Activated T-cell treated with anti-CD3 and anti-CD28 coated beads, Interleukin-2, amount 50 U/mL, for 4 hours (primary cell): ENCODE measurements around the gene PTX4. TPM values are rescaled to one million over a fixed set of nuclear protein-coding genes. Genes with fewer than 3 reads are reported as not detected.

Experiments used
- ATAC-seq, 2 donors: fragments of 200-7000 bp; cut with Tn5 transposase; one replicate each; pipeline ENCODE4 v1.10.0; 2021
- DNase-seq: peaks from one replicate; pipeline ENCODE4 v3.0.0-alpha.2; 2020
- H3K27me3 Mint-ChIP-seq: one replicate; pipeline ENCODE4 v1.8.0; 2021; ENCODE audit warnings: low read depth, mixed read lengths
- H3K36me3 Mint-ChIP-seq: one replicate; pipeline ENCODE4 v1.8.0; 2022; ENCODE audit warnings: mixed read lengths; ENCODE audit not compliant: insufficient read depth
- H3K4me1 Mint-ChIP-seq: one replicate; pipeline ENCODE4 v1.8.0; 2021; ENCODE audit warnings: low read depth, mixed read lengths
- H3K4me3 Mint-ChIP-seq: one replicate; pipeline ENCODE4 v1.8.0; 2021; ENCODE audit warnings: mild to moderate bottlenecking, moderate library complexity, mixed read lengths
- H3K9me3 Mint-ChIP-seq: one replicate; pipeline ENCODE4 v1.8.0; 2021; ENCODE audit warnings: mixed read lengths
- total RNA-seq, 3 donors: library from RNA; stranded (reverse); gene quantifications; one replicate each; pipeline ENCODE4 v1.2.1, GENCODE V29; 2021

Gene PTX4
- total RNA-seq, 3 donors from 2014 or later = 0.28 TPM; not detected in 2

GRCh38 chr16:1499756-1500464 lies 11.2 kb upstream of the PTX4 start:
- DNase-seq = no peak
- peaks cover 1% of the 10 kb centered on the region for H3K4me1 Mint-ChIP-seq
- H3K9me3 Mint-ChIP-seq = no peaks in the 10 kb centered on the region
- no peak overlapping the region for H3K4me3 Mint-ChIP-seq
- no peaks in the 10 kb centered on the region for H3K27me3 Mint-ChIP-seq
- H3K36me3 Mint-ChIP-seq = peaks cover 12% of the 10 kb centered on the region
- no peak for ATAC-seq

GRCh38 chr16:1498899-1499676 lies 10.3 kb upstream of the PTX4 start:
- ATAC-seq (no peak), DNase-seq (no peak)
- Mint-ChIP-seq H3K4me1 (peaks cover 1% of the 10 kb centered on the region), H3K36me3 (peaks cover 12% of the 10 kb centered on the region), H3K4me3 (no peak overlapping the region), H3K27me3 (no peaks in the 10 kb centered on the region), H3K9me3 (no peaks in the 10 kb centered on the region)

GRCh38 chr16:1497014-1497598 lies 8.4 kb upstream of the PTX4 start:
- no peak for DNase-seq
- no peak for ATAC-seq
- peaks cover 3% of the 10 kb centered on the region for H3K36me3 Mint-ChIP-seq
- no peak overlapping the region for H3K4me3 Mint-ChIP-seq
- H3K27me3 Mint-ChIP-seq = no peaks in the 10 kb centered on the region
- H3K9me3 Mint-ChIP-seq = no peaks in the 10 kb centered on the region
- H3K4me1 Mint-ChIP-seq = peaks cover 11% of the 10 kb centered on the region

GRCh38 chr16:1496464-1496863 lies 7.7 kb upstream of the PTX4 start:
- Mint-ChIP-seq H3K9me3 (no peaks in the 10 kb centered on the region), H3K4me1 (peaks cover 11% of the 10 kb centered on the region), H3K4me3 (no peak overlapping the region), H3K27me3 (no peaks in the 10 kb centered on the region), H3K36me3 (peaks cover 3% of the 10 kb centered on the region)
- DNase-seq (no peak), ATAC-seq (no peak)

GRCh38 chr16:1495889-1496262 lies 7.1 kb upstream of the PTX4 start:
- H3K4me1 Mint-ChIP-seq = peaks cover 11% of the 10 kb centered on the region
- peaks cover 3% of the 10 kb centered on the region for H3K36me3 Mint-ChIP-seq
- DNase-seq (no peak), ATAC-seq (no peak)
- H3K9me3 Mint-ChIP-seq = no peaks in the 10 kb centered on the region
- no peak overlapping the region for H3K4me3 Mint-ChIP-seq
- H3K27me3 Mint-ChIP-seq = no peaks in the 10 kb centered on the region

GRCh38 chr16:1495211-1495888 lies 6.6 kb upstream of the PTX4 start:
- Mint-ChIP-seq H3K9me3 (no peaks in the 10 kb centered on the region), H3K27me3 (no peaks in the 10 kb centered on the region), H3K4me3 (peak overlapping the region; percentile 35), H3K4me1 (peaks cover 11% of the 10 kb centered on the region), H3K36me3 (peaks cover 3% of the 10 kb centered on the region)
- no peak for DNase-seq
- ATAC-seq = no peak

GRCh38 chr16:1494711-1495110 lies 6.0 kb upstream of the PTX4 start:
- Mint-ChIP-seq H3K4me1 (peaks cover 11% of the 10 kb centered on the region), H3K36me3 (peaks cover 3% of the 10 kb centered on the region), H3K4me3 (peak overlapping the region; percentile 91), H3K9me3 (no peaks in the 10 kb centered on the region), H3K27me3 (no peaks in the 10 kb centered on the region)
- ATAC-seq = no peak
- DNase-seq = no peak

- H3K4me3 Mint-ChIP-seq = peak overlapping the region; percentile 91
- ATAC-seq = no peak
- peaks cover 3% of the 10 kb centered on the region for H3K36me3 Mint-ChIP-seq
- peaks cover 11% of the 10 kb centered on the region for H3K4me1 Mint-ChIP-seq
- no peak for DNase-seq
- H3K27me3 Mint-ChIP-seq = no peaks in the 10 kb centered on the region
- no peaks in the 10 kb centered on the region for H3K9me3 Mint-ChIP-seq
Measured at GRCh38 chr16:1494129-1494640, 5.4 kb upstream of the PTX4 start.

- Mint-ChIP-seq H3K9me3 (no peaks in the 10 kb centered on the region), H3K4me1 (peaks cover 11% of the 10 kb centered on the region), H3K27me3 (no peaks in the 10 kb centered on the region), H3K4me3 (peak overlapping the region; percentile 91), H3K36me3 (peaks cover 2% of the 10 kb centered on the region)
- peak; percentile 17 to 38 for ATAC-seq
- no peak for DNase-seq
Measured at GRCh38 chr16:1493746-1494094, 5.0 kb upstream of the PTX4 start.

GRCh38 chr16:1492923-1493745 lies 4.4 kb upstream of the PTX4 start, which contains the start of gene TELO2:
Gene TELO2, plus strand, starts transcription at chr16:1493360. Its CDS starts 922 bp downstream, at chr16:1494282.
- peak within 1 kb of the TSS; percentile 91 for H3K4me3 Mint-ChIP-seq
- H3K9me3 Mint-ChIP-seq = no peaks in the 10 kb centered on the region
- no peaks in the 10 kb centered on the region for H3K36me3 Mint-ChIP-seq
- H3K4me1 Mint-ChIP-seq = peaks cover 11% of the 10 kb centered on the region
- DNase-seq (peak; percentile 85), ATAC-seq (peak; percentile 87 to 88)
- no peaks in the 10 kb centered on the region for H3K27me3 Mint-ChIP-seq

- Mint-ChIP-seq H3K4me3 (peak overlapping the region; percentile 91), H3K27me3 (no peaks in the 10 kb centered on the region), H3K4me1 (peaks cover 11% of the 10 kb centered on the region), H3K9me3 (no peaks in the 10 kb centered on the region), H3K36me3 (no peaks in the 10 kb centered on the region)
- DNase-seq = no peak
- ATAC-seq = no peak
Measured at GRCh38 chr16:1492082-1492922, 3.6 kb upstream of the PTX4 start.

- H3K4me3 Mint-ChIP-seq = no peak overlapping the region
- no peak for ATAC-seq
Measured at GRCh38 chr16:1491327-1491726, 2.6 kb upstream of the PTX4 start.

GRCh38 chr16:1489077-1489476 lies 333 bp upstream of the PTX4 start:
- DNase-seq = no peak
- Mint-ChIP-seq H3K4me3 (no peak overlapping the region), H3K9me3 (no peaks in the 10 kb centered on the region), H3K4me1 (peaks cover 10% of the 10 kb centered on the region), H3K27me3 (no peaks in the 10 kb centered on the region), H3K36me3 (no peaks in the 10 kb centered on the region)
- no peak for ATAC-seq

More at GRCh38 chr16:1491327-1491726, 2.6 kb upstream of the PTX4 start:
- Mint-ChIP-seq H3K27me3 (no peaks in the 10 kb centered on the region), H3K9me3 (no peaks in the 10 kb centered on the region), H3K36me3 (no peaks in the 10 kb centered on the region), H3K4me1 (peaks cover 11% of the 10 kb centered on the region)
- no peak for DNase-seq
